DND-41 (cell line): ENCODE results near the gene MAB21L3.

Experiments used
- ATAC-seq: fragments of 200-7000 bp; cut with Tn5 transposase; 3 replicates; pipeline ENCODE4 v1.9.1; 2021; ENCODE audit warnings: low read depth; ENCODE audit not compliant: insufficient read depth
- DNase-seq: peaks from one replicate; pipeline ENCODE4 v3.0.0-alpha.2; 2020
- H2AFZ ChIP-seq: 2 replicates; pipeline ENCODE4 v1.6.0; 2012; ENCODE audit warnings: low read depth, low read length
- H3K27ac ChIP-seq: 2 replicates; pipeline ENCODE4 v1.5.1; 2012; ENCODE audit warnings: low read length, inconsistent platforms
- H3K27me3 ChIP-seq: fragments of 200-600 bp; sonication (generic); 2 replicates; pipeline ENCODE4 v1.6.0; 2012; ENCODE audit warnings: low read length, mild to moderate bottlenecking, inconsistent platforms; ENCODE audit not compliant: insufficient read depth, poor library complexity
- H3K36me3 ChIP-seq: 2 replicates; pipeline ENCODE4 v1.5.1; 2012; ENCODE audit warnings: low read length, inconsistent platforms; ENCODE audit not compliant: insufficient read depth
- H3K4me1 ChIP-seq: 2 replicates; pipeline ENCODE4 v1.5.1; 2012; ENCODE audit warnings: mild to moderate bottlenecking, low read length; ENCODE audit not compliant: insufficient read depth
- H3K4me2 ChIP-seq: 2 replicates; pipeline ENCODE4 v1.6.0; 2012; ENCODE audit warnings: mild to moderate bottlenecking, moderate library complexity, low read length, inconsistent platforms; ENCODE audit not compliant: insufficient read depth
- H3K4me3 ChIP-seq, 2 experiments: fragments of 200-600 bp in 1 of 2; shearing (Covaris generic) in 1 of 2; 2 replicates each; pipeline ENCODE4 v1.5.1; 2012 to 2016; ENCODE audit warnings: inconsistent platforms in 2 of 2, low read length in 2 of 2, mild to moderate bottlenecking in 2 of 2, low read depth in 1 of 2, moderate library complexity in 1 of 2
- H3K79me2 ChIP-seq: 2 replicates; pipeline ENCODE4 v1.6.0; 2012; ENCODE audit warnings: low read length, inconsistent platforms; ENCODE audit not compliant: insufficient read depth
- H3K9ac ChIP-seq: 2 replicates; pipeline ENCODE4 v1.6.0; 2012; ENCODE audit warnings: low read depth, mild to moderate bottlenecking, inconsistent platforms, low read length, moderate library complexity
- H3K9me3 ChIP-seq: 2 replicates; pipeline ENCODE4 v1.5.1; 2012; ENCODE audit warnings: low read length, moderate library complexity, mild to moderate bottlenecking, inconsistent platforms; ENCODE audit not compliant: insufficient read depth, severe bottlenecking
- H4K20me1 ChIP-seq: 2 replicates; pipeline ENCODE4 v1.6.0; 2012; ENCODE audit warnings: low read length; ENCODE audit not compliant: insufficient read depth
- CTCF ChIP-seq: IDR thresholded peaks from 2 replicates; pipeline ENCODE4 v1.5.1; 2012; ENCODE audit warnings: borderline replicate concordance, low read length, moderate library complexity, mild to moderate bottlenecking; ENCODE audit not compliant: poor library complexity, severe bottlenecking; ENCODE audit errors: extremely low read depth
- EZH2 ChIP-seq: IDR thresholded peaks from 3 replicates; pipeline ENCODE4 v1.6.1; 2012; ENCODE audit warnings: borderline replicate concordance, low read depth, mild to moderate bottlenecking, moderate library complexity, low read length, inconsistent platforms; ENCODE audit not compliant: severe bottlenecking

MAB21L3 gene

GRCh38 chr1:116164150-116164549 is 53.0 kb downstream of the MAB21L3 start:
- no peaks in the 10 kb centered on the region for H4K20me1 ChIP-seq
- H3K79me2 ChIP-seq = no peaks in the 10 kb centered on the region
- H3K4me3 ChIP-seq = no peak overlapping the region
- no peak overlapping the region for H3K27ac ChIP-seq
- no peak overlapping the region for H2AFZ ChIP-seq
- DNase-seq (no peak), ATAC-seq (peak; percentile 52; the same call in 2 of the 3 replicates)
- H3K27me3 ChIP-seq = peaks cover 6% of the 10 kb centered on the region
- no peaks in the 10 kb centered on the region for H3K9me3 ChIP-seq
- TF ChIP-seq CTCF (no peak), EZH2 (no peak)
- no peak overlapping the region for H3K9ac ChIP-seq
- no peaks in the 10 kb centered on the region for H3K36me3 ChIP-seq
- no peaks in the 10 kb centered on the region for H3K4me1 ChIP-seq
- no peak overlapping the region for H3K4me2 ChIP-seq

DNA sequence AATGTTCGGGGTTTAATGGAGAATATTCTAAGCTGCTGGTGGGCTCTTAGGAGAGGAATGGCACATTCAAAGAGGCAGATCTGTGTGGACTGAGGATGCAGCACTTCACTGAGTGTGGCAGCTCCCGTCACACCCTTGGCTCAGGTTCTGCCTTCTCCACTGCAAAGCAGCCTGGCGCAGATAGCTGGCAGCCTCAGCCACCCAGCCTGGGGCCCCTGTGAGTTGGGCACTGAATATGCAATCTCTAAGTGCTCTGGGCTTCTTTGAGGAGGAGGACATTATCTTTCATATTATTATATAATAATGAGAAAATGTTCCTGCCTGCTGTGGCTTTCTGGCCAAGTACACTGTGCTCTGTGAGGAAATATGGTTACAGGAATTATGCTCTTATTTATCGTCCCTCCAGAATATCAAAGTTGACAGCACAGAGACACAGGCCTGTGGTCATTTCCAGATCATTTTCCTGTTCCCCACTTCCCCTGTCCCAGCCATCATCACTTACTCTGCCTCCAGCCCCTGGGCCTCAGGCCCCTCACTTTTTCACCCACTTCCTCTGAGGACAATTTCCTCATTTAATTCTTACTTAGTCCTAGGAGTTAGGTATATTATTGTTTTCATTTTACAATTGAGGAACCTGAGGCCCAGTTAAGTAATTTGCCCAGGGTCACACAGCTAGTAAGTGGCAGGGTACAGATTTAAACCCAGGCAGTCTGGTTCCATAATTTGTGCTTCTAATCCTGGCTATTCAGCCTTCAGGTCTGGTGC is 53.6 kb downstream of the MAB21L3 start:
- DNase-seq = no peak
- Histone ChIP-seq H3K4me3 (no peak overlapping the region), H3K36me3 (no peaks in the 10 kb centered on the region)

DNA sequence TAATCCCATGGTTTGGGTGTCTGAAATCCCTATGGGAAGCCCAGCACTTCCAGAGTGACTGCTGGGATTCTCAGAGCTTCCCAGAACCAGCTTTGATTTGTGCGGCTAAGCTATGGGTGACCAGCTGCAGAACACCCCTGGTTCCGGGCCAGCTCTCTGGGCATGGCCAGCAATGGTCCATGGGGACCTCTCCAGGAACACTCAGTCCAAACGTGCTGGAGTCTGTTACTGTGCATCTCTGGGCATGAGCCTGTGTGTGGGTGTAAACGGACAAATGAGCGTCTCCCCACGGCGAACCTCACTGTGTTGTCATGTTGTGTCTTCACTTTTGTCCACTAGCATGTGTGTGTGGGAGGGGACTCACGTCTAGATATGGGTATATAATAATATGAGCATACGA is 54.4 kb downstream of the MAB21L3 start:
- Histone ChIP-seq H3K4me2 (no peak overlapping the region), H3K4me3 (no peak overlapping the region), H3K27me3 (no peaks in the 10 kb centered on the region), H3K4me1 (no peaks in the 10 kb centered on the region), H3K9ac (no peak overlapping the region), H3K27ac (no peak overlapping the region), H2AFZ (no peak overlapping the region), H3K79me2 (no peaks in the 10 kb centered on the region), H4K20me1 (no peaks in the 10 kb centered on the region), H3K36me3 (no peaks in the 10 kb centered on the region), H3K9me3 (no peaks in the 10 kb centered on the region)
- ATAC-seq = no peak
- TF ChIP-seq CTCF (no peak), EZH2 (no peak)
- no peak for DNase-seq

More for the DNA sequence above, 53.6 kb downstream of the MAB21L3 start:
- no peaks in the 10 kb centered on the region for H3K4me1 ChIP-seq
- H3K9me3 ChIP-seq = no peaks in the 10 kb centered on the region
- no peak overlapping the region for H3K4me2 ChIP-seq
- H3K79me2 ChIP-seq = no peaks in the 10 kb centered on the region
- no peaks in the 10 kb centered on the region for H3K27me3 ChIP-seq
- no peak overlapping the region for H3K9ac ChIP-seq
- TF ChIP-seq CTCF (no peak), EZH2 (no peak)
- ATAC-seq = 0 out of 3 replicates have a peak, but pooled peaks have one; percentile 18
- no peak overlapping the region for H3K27ac ChIP-seq
- H2AFZ ChIP-seq = no peak overlapping the region
- no peaks in the 10 kb centered on the region for H4K20me1 ChIP-seq
